CD4-positive, CD25-positive, alpha-beta regulatory T cell (primary cell): ENCODE data around the gene COPE. TPM values are rescaled to one million over a fixed set of nuclear protein-coding genes. Genes with fewer than 3 reads are reported as not detected.
"Not testable (repeated sequence)": the region's sequence is repeated elsewhere in the genome, so short reads cannot be mapped to it uniquely, and the experiment has no call there.

ENCODE experiments used
- ATAC-seq, 2 donors: fragments of 150-1000 bp; cut with Tn5 transposase; one replicate each; pipeline ENCODE4 v1.10.0; 2021; ENCODE audit warnings: low read depth in 2 of 2, moderate number of reproducible peaks in 2 of 2, moderate library complexity in 1 of 2
- DNase-seq, 3 donors: peaks; one replicate each; pipeline versions ENCODE4 v3.0.0 to v3.0.0-alpha.2; 2012 to 2022; ENCODE audit warnings: mixed read lengths in 1 of 3
- H3K27ac ChIP-seq: one replicate; pipeline ENCODE4 v1.7.0; 2013; ENCODE audit warnings: mild to moderate bottlenecking, low read length; ENCODE audit not compliant: insufficient read depth, poor library complexity, severe bottlenecking
- H3K27me3 ChIP-seq: one replicate; pipeline ENCODE4 v1.7.0; 2013; ENCODE audit warnings: low read length; ENCODE audit not compliant: control insufficient read depth, insufficient read depth
- H3K36me3 ChIP-seq: one replicate; pipeline ENCODE4 v1.7.0; 2013; ENCODE audit warnings: mild to moderate bottlenecking, low read length, moderate library complexity; ENCODE audit not compliant: control insufficient read depth, insufficient read depth
- H3K4me1 ChIP-seq: 2 replicates; pipeline ENCODE4 v1.7.0; 2013; ENCODE audit warnings: mild to moderate bottlenecking, low read length; ENCODE audit not compliant: insufficient read depth, control insufficient read depth, poor library complexity, severe bottlenecking
- H3K4me3 ChIP-seq: one replicate; pipeline ENCODE4 v1.7.0; 2013; ENCODE audit warnings: low read depth, mild to moderate bottlenecking, low read length, moderate library complexity
- H3K9me3 ChIP-seq, 2 experiments: 1 replicate in 1 of 2; 2 replicates in 1 of 2; pipeline ENCODE4 v1.7.0; 2013; ENCODE audit warnings: low read length in 2 of 2, mild to moderate bottlenecking in 1 of 2, moderate library complexity in 1 of 2; ENCODE audit not compliant: control insufficient read depth in 2 of 2
- H3K27ac Mint-ChIP-seq, 3 donors: one replicate each; pipeline ENCODE4 v1.8.0; 2020 to 2022; ENCODE audit warnings: mild to moderate bottlenecking in 3 of 3, mixed read lengths in 3 of 3, moderate library complexity in 2 of 3
- H3K27me3 Mint-ChIP-seq: one replicate; pipeline ENCODE4 v1.8.0; 2022; ENCODE audit warnings: mild to moderate bottlenecking, mixed read lengths
- H3K36me3 Mint-ChIP-seq: one replicate; pipeline ENCODE4 v1.8.0; 2020; ENCODE audit warnings: mixed read lengths
- H3K4me1 Mint-ChIP-seq, 4 donors: one replicate each; pipeline ENCODE4 v1.8.0; 2020 to 2022; ENCODE audit warnings: mixed read lengths in 4 of 4, mild to moderate bottlenecking in 1 of 4
- H3K4me3 Mint-ChIP-seq, 4 donors: one replicate each; pipeline ENCODE4 v1.8.0; 2020 to 2022; ENCODE audit warnings: mild to moderate bottlenecking in 4 of 4, mixed read lengths in 4 of 4, moderate library complexity in 3 of 4
- H3K9me3 Mint-ChIP-seq, 7 donors: one replicate each; pipeline ENCODE4 v1.8.0; 2020 to 2022; ENCODE audit warnings: mixed read lengths in 7 of 7, mild to moderate bottlenecking in 3 of 7, moderate library complexity in 2 of 7
- polyA plus RNA-seq, 4 donors: library from polyadenylated mRNA; unstranded; fragments of 300-500 nt; fragmentation: Illumina TruSeq; gene quantifications; one replicate each; pipeline ENCODE4 v1.2.3, GENCODE V29; 2021
- total RNA-seq: library from RNA; stranded (reverse); gene quantifications from one replicate; pipeline ENCODE4 v1.2.3, GENCODE V29; 2022

Gene COPE
- total and polyA plus RNA-seq, 5 donors from 2014 or later = 165 to 314 (median 253) TPM

DNA sequence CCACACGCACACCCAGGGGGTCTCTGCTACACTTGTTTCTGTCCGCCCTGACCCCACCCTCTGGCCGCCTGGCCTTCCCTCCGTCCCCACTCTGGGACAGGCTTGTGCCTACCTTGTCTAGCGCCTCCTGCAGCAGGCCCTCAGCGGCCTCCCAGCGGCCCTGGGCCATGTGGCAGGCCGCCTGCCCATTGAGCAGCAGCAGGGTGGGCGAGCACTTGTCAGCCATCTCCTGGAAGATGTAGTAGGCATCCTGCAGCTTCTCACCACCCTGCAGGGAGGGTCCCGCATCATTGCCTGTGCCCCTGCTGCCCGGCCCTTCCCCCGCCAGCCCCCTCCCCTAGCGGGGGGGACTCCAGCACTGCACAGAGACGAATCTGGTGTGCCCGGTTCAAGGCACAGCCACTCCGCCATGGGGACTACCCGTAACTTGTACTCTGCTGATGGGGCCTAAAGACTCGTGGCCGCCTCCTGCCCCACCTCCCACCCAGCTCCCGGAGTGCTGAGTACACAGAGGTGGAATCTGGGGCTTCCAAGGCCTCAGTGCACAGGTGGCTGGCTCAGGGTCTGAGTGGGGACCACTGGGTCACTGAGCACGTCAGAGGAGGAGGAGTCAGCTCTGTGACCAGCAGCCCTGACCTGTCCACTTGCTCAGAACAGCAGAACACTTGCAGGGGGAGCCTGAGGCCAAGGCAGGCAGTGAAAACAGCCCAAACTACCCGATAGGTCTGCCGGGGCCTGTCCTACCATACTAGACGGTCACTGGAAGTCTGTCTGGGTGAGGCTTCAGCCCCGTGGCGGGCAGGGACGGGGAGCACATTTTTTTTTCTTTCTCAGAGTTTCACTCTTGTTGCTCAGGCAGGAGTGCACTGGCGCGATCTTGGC lies 15.8 kb downstream of the COPE start:
- DNase-seq = no peak
- no peaks in the 10 kb centered on the region for H3K27me3 ChIP-seq
- H3K9me3 ChIP-seq = no peaks in the 10 kb centered on the region
- Mint-ChIP-seq H3K27me3 (peaks cover 4% of the 10 kb centered on the region), H3K4me1 (peaks cover 0 to 3% (median 0%) of the 10 kb centered on the region in 4 donors), H3K36me3 (peaks cover 3% of the 10 kb centered on the region), H3K4me3 (no peak overlapping the region), H3K9me3 (no peaks in the 10 kb centered on the region), H3K27ac (no peak overlapping the region)
- peaks cover 48% of the 10 kb centered on the region for H3K36me3 ChIP-seq
- H3K27ac ChIP-seq = no peak overlapping the region
- H3K4me3 ChIP-seq = no peak overlapping the region
- H3K4me1 ChIP-seq = no peaks in the 10 kb centered on the region
- ATAC-seq = no peak

DNA sequence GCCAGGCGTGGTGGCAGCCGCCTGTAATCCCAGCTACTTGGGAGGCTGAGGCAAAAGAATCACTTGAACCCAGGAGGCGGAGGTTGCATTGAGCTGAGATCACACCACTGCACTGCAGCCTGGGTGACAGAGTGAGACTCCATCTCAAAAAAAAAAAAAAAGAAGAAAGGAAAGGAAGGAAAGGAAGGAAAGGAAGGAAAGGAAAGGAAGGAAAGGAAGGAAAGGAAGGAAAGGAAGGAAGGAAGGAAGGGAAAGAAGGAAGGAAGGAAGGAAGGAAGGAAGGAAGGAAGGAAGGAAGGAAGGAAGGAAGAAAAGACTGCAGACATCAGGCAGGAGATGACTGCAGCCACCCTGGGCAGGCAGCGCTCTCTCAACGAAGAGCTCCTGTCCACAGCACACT lies 16.7 kb downstream of the COPE start:
- H3K36me3 Mint-ChIP-seq, H3K27ac Mint-ChIP-seq, H3K27me3 ChIP-seq, ATAC-seq, DNase-seq, H3K4me1 ChIP-seq, H3K9me3 ChIP-seq, H3K4me3 ChIP-seq, H3K27me3 Mint-ChIP-seq, H3K4me3 Mint-ChIP-seq, H3K27ac ChIP-seq, H3K9me3 Mint-ChIP-seq, H3K4me1 Mint-ChIP-seq: not testable (repeated sequence)
- H3K36me3 ChIP-seq = peaks cover 44% of the 10 kb centered on the region

DNA sequence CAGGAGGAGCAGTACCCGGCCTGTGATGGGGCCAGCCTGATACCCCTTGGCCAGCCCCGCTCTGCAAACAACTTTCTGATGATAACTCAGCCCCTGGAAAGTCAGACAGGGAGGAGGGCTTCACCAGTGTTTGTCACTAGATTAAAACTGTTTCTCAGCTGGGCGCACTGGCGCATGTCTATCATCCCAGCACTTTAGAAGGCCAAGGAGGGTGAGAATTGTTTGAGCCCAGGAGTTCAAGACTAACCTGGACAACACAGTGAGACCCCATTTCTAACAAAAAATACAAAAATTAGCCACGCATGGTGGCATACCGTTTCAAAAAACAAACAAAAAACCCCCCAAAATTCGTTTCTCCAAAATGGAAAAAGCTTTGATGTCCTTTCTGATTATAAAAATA lies 17.7 kb downstream of the COPE start:
- H3K4me1 ChIP-seq = no peaks in the 10 kb centered on the region
- DNase-seq = no peak
- no peak overlapping the region for H3K4me3 Mint-ChIP-seq
- no peak overlapping the region for H3K4me3 ChIP-seq
- H3K27me3 ChIP-seq = no peaks in the 10 kb centered on the region
- H3K4me1 Mint-ChIP-seq = peaks cover 0 to 15% (median 6%) of the 10 kb centered on the region in 4 donors
- H3K36me3 ChIP-seq = peaks cover 37% of the 10 kb centered on the region
- peaks cover 18% of the 10 kb centered on the region for H3K27me3 Mint-ChIP-seq
- no peaks in the 10 kb centered on the region for H3K9me3 Mint-ChIP-seq
- no peak overlapping the region for H3K27ac ChIP-seq
- H3K27ac Mint-ChIP-seq = no peak overlapping the region
- H3K36me3 Mint-ChIP-seq = peaks cover 3% of the 10 kb centered on the region
- ATAC-seq = no peak
- H3K9me3 ChIP-seq = no peaks in the 10 kb centered on the region

DNA sequence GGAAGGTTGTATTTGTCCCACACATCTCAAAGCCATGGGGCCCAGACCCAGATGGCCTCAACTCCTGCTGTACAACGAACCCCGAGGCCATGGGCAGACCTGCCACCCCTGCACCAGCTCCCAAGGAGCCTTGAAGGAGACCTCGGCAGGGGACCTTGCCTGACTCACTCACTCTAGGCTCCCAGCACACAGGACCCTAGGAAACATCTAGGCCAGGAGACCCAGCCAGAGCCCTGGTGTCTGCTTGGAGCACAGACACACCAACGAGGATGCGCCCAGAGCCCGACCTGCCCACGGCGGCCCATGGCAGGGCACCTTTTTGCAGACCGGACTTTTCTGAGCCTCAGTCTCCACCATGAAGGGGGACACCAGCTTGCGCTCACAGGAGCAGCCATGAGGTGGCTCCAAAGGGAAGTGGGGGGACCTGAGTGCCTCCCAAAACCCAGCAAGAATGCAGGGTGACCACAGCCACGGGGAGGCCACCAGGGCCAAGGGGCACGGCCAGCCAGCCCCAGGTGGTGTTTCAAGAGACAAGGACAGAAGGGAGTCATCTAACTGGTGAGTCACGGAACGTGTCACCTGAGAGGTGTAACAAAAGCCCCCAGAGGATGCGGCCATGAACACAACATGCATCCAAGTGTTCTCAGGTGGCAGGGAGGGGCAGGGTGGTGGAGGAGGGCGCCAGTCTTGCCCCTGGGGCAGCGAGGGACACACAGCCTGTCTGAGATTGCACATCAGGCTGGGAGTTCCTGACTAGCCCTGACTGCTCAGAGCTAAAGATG lies 18.3 kb downstream of the COPE start:
- Mint-ChIP-seq H3K27ac (no peak overlapping the region), H3K9me3 (no peaks in the 10 kb centered on the region), H3K4me3 (no peak overlapping the region), H3K4me1 (peaks cover 0 to 17% (median 6%) of the 10 kb centered on the region in 4 donors), H3K36me3 (no peaks in the 10 kb centered on the region), H3K27me3 (peaks cover 21% of the 10 kb centered on the region)
- Histone ChIP-seq H3K27ac (no peak overlapping the region), H3K36me3 (peaks cover 33% of the 10 kb centered on the region), H3K27me3 (no peaks in the 10 kb centered on the region), H3K9me3 (no peaks in the 10 kb centered on the region), H3K4me1 (no peaks in the 10 kb centered on the region), H3K4me3 (no peak overlapping the region)
- DNase-seq (no peak), ATAC-seq (no peak)

DNA sequence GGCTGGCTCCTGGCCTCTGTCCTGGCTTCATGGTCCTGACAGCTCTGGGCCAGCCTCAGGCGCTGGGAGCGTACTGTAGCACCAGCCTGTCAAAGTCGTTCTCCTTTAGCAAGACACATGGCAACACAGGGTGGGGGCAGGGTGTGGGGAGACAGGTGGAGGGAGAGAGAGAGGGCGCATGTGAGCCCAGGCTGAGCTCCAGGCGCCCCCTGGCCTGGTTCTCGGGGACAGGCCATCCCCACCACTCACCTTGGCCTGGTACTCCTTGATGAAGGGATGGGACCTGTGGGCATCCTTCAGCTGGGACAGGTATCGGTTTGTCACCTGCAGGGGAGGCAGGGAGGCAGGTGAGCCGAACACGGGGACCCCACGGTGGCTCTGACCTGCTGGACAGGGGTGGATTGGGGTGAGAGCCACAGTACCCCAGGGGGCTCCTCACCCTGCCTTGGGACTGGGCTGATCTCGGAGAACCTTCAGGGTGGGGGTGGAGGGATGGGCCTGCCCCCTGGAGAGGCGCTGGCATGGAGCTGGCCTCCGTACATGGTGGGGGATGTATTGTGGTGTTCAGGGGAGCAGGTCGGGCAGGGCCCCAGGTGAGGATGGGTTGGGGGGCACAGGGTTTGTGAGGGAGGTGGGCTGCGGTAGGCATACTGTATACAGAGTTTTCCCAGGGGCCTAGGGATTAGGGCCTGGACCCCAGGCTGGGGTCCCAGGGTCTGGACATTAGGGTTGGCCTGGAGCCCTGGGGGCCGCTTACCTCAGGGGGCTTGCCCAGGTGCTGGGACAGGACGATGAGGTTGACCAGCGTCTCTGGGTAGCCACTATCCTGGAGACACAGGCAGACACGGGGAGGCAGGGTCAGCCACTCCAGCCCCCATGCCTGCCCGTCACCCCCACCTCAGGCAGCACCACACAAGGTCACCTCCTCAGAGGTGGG lies 19.3 kb downstream of the COPE start:
- H3K27ac ChIP-seq = no peak overlapping the region
- H3K9me3 Mint-ChIP-seq = no peaks in the 10 kb centered on the region
- no peaks in the 10 kb centered on the region for H3K36me3 Mint-ChIP-seq
- H3K27me3 ChIP-seq = no peaks in the 10 kb centered on the region
- no peak overlapping the region for H3K4me3 ChIP-seq
- H3K4me1 Mint-ChIP-seq = peaks cover 0 to 14% (median 6%) of the 10 kb centered on the region in 4 donors
- no peaks in the 10 kb centered on the region for H3K4me1 ChIP-seq
- DNase-seq (no peak), ATAC-seq (no peak)
- H3K4me3 Mint-ChIP-seq = no peak overlapping the region
- peaks cover 28% of the 10 kb centered on the region for H3K36me3 ChIP-seq
- H3K27ac Mint-ChIP-seq = no peak overlapping the region
- H3K9me3 ChIP-seq = no peaks in the 10 kb centered on the region
- H3K27me3 Mint-ChIP-seq = peaks cover 25% of the 10 kb centered on the region

DNA sequence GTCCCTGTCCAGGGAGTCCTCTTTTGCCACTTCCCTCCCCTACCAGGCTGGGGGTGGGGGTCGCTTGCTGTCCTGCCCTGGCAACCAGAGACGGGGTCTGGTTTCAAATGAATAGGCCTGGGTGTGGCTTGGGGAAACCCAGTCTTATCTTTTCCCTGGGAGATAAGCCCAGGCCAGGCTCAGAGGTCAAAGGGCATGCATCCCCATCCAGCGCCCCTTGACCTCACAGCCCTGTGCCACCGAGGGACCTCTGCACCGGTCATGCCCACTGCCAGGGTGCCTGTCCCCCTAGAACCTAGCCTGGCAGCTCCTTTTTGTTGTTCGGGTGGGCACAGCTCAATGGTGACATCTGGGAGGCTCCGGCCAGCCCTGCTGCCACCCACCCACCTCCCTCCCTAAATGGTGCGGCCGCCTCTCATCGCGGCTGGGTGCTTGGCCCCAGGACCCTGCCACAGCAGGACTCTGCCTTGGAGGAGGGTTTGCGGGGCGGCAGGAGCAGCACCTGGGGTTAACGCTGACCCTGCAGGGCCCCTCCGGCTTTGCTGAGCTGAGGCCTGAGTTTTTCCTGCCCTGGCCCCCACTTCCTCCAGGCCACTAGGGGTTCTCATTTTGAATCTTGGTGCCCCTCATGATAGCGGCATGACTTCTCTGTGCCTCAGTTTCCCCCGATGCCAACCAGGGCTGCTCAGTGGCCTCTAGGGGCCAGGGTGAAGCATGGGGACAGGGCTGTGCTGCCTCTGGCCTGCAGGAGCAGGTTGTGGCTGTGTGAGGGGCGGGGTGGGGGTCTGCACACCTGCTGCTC lies 20.4 kb downstream of the COPE start:
- no peak overlapping the region for H3K4me3 ChIP-seq
- no peaks in the 10 kb centered on the region for H3K4me1 ChIP-seq
- Mint-ChIP-seq H3K36me3 (no peaks in the 10 kb centered on the region), H3K27me3 (peaks cover 28% of the 10 kb centered on the region), H3K4me3 (no peak overlapping the region), H3K27ac (no peak overlapping the region), H3K9me3 (no peaks in the 10 kb centered on the region), H3K4me1 (peaks cover 0 to 14% (median 6%) of the 10 kb centered on the region in 4 donors)
- ATAC-seq = no peak
- H3K27me3 ChIP-seq = no peaks in the 10 kb centered on the region
- H3K27ac ChIP-seq = no peak overlapping the region
- no peak for DNase-seq
- H3K9me3 ChIP-seq = no peaks in the 10 kb centered on the region
- peaks cover 26% of the 10 kb centered on the region for H3K36me3 ChIP-seq
